Measurements from ENCODE around the gene SCUBE2.

DNA sequence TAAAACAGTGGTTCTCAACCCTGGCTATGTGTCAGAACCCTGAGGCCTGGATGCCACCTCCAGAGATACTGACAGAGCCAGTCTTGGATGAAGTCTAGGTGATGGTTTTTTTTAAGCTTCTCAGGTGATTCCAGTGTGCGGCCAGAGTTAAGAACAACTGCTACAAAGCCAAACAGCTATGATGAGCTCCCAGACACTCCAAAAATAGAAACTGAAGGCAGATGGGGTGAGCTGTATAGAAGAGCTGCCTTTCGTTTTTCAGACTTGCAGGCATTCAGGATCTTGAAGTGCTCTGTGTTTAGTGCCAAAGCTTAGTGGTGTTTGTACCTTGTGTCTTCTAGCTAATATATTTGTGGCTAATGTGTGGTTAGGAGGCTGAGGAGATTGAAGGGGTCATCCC lies 14.2 kb downstream of the SCUBE2 start:
- TF ChIP-seq CTCF (IDR thresholded peaks at IDR 0.05; ENCODE audit: extremely low read depth in 1 of 2, insufficient read depth in 1 of 2, low read depth in 1 of 2, low read length in 2 of 2) (no peak), POLR2A (IDR thresholded peaks at IDR 0.05; ENCODE audit: low read depth, low read length) (no peak), FOS (IDR thresholded peaks at IDR 0.05; ENCODE audit: borderline replicate concordance, insufficient read depth, low read length) (no peak), POLR2AphosphoS5 (IDR thresholded peaks at IDR 0.05; ENCODE audit: insufficient read depth, low read depth, low read length) (no peak), EZH2 (IDR thresholded peaks at IDR 0.05; ENCODE audit: borderline replicate concordance, low read depth, low read length, severe bottlenecking) (no peak), MYC (IDR thresholded peaks at IDR 0.05; ENCODE audit: low read depth, low read length) (no peak), MAX (IDR thresholded peaks at IDR 0.05; ENCODE audit: insufficient read depth, insufficient read length) (no peak)
